MM.1S (cell line): ENCODE measurements around the gene CDH4.

ENCODE experiments used
- CTCF ChIP-seq: fragments of 300-600 bp; sonication (generic); IDR thresholded peaks from 2 replicates; pipeline ENCODE4 v1.5.1; 2016; ENCODE audit warnings: antibody characterized with exemption, low read length, mixed read lengths
- EZH2phosphoT487 ChIP-seq: fragments of 300-600 bp; sonication (generic); IDR thresholded peaks from 2 replicates; pipeline ENCODE4 v1.6.1; 2018; ENCODE audit warnings: antibody characterized with exemption, low read length

GRCh38 chr20:61645732-61646131 lies 393.7 kb downstream of the CDH4 start:
- TF ChIP-seq CTCF = no peak
- no peak for TF ChIP-seq EZH2phosphoT487
